Spleen (tissue), 7 donors: Measurements from ENCODE around the gene ABCA13.

ENCODE experiments used
- CTCF ChIP-seq, 11 experiments: fragments of 200-600 bp in 7 of 11; fragments of 450-650 bp in 4 of 11; sonication (generic) in 4 of 11; IDR thresholded peaks in 8 of 11; conservative IDR thresholded peaks in 3 of 11; 1 replicate in 7 of 11; 2 replicates in 4 of 11; pipeline versions ENCODE4 v1.4.0 to v1.8.0; 2016 to 2021; ENCODE audit warnings: antibody characterized with exemption in 11 of 11, inconsistent platforms in 4 of 11, mild to moderate bottlenecking in 1 of 11
- POLR2A ChIP-seq, 3 donors: fragments of 450-650 bp; IDR thresholded peaks; one replicate each; pipeline ENCODE4 v1.5.1; 2017; ENCODE audit warnings: antibody characterized with exemption in 3 of 3, mild to moderate bottlenecking in 1 of 3
- donor health status: DM: no; HTN: no; CAD: no; lungs with moderate emphysema.
- donor health status: DM: no; HTN: no; CAD: no.
- donor health status: DM: no; HTN: no; CAD: no.

- TF ChIP-seq CTCF (IDR thresholded peaks at IDR 0.05 in 8 of 11, conservative IDR thresholded peaks at IDR 0.05 in 3 of 11) (no peak), POLR2A (IDR thresholded peaks at IDR 0.05) (no peak)
Measured at GRCh38 chr7:48387932-48388331, 216.7 kb downstream of the ABCA13 start.
